PC-9 (cell line): Measurements from ENCODE around the gene MAP4K3.

ENCODE experiments used
- CTCF ChIP-seq: fragments of 200-600 bp; sonication (generic); conservative IDR thresholded peaks from 2 replicates; pipeline ENCODE4 v1.6.1; 2017; ENCODE audit warnings: mixed run types, antibody characterized with exemption, mild to moderate bottlenecking, moderate library complexity
- EZH2 ChIP-seq: fragments of 200-600 bp; sonication (generic); IDR thresholded peaks from 2 replicates; pipeline ENCODE4 v1.8.0; 2017; ENCODE audit warnings: antibody characterized with exemption, low read depth

GRCh38 chr2:39252888-39253518 is 184.1 kb downstream of the MAP4K3 start:
- TF ChIP-seq CTCF: no peak
- no peak for TF ChIP-seq EZH2
